Glutamatergic neuron (in vitro differentiated cells): Measurements from ENCODE around the gene AFAP1. TPM values are rescaled to one million over a fixed set of nuclear protein-coding genes. Genes with fewer than 3 reads are reported as not detected.

Source experiments
- DNase-seq: peaks from one replicate; pipeline ENCODE4 v3.0.0; 2022
- H3K27ac Mint-ChIP-seq: one replicate; pipeline ENCODE4 v1.8.0; 2020; ENCODE audit warnings: mild to moderate bottlenecking, mixed read lengths, inconsistent platforms; ENCODE audit not compliant: unreplicated experiment
- H3K27me3 Mint-ChIP-seq: one replicate; pipeline ENCODE4 v1.8.0; 2020; ENCODE audit warnings: mild to moderate bottlenecking, moderate library complexity, mixed read lengths, inconsistent platforms; ENCODE audit not compliant: unreplicated experiment
- H3K36me3 Mint-ChIP-seq: one replicate; pipeline ENCODE4 v1.8.0; 2020; ENCODE audit warnings: mild to moderate bottlenecking, mixed read lengths, inconsistent platforms; ENCODE audit not compliant: unreplicated experiment
- H3K4me1 Mint-ChIP-seq: one replicate; pipeline ENCODE4 v1.8.0; 2020; ENCODE audit warnings: mild to moderate bottlenecking, low read depth, mixed read lengths, inconsistent platforms; ENCODE audit not compliant: unreplicated experiment
- H3K4me3 Mint-ChIP-seq: one replicate; pipeline ENCODE4 v1.8.0; 2020; ENCODE audit warnings: mild to moderate bottlenecking, mixed read lengths, inconsistent platforms; ENCODE audit not compliant: unreplicated experiment
- H3K9me3 Mint-ChIP-seq: one replicate; pipeline ENCODE4 v1.8.0; 2020; ENCODE audit warnings: mild to moderate bottlenecking, moderate library complexity, mixed read lengths, inconsistent platforms; ENCODE audit not compliant: unreplicated experiment
- total RNA-seq: library from RNA; stranded (reverse); fragmentation: NEBNext Ultra II Directional; extraction: Animal tissue kit (Norgen Biotek cat#: 25700); gene quantifications from one replicate; pipeline ENCODE4 v1.2.1, GENCODE V29; 2021; ENCODE audit not compliant: unreplicated experiment
- TF ChIP-seq, protein P1 (sequence below): fragments of 200-600 bp; sonication (generic); IDR thresholded peaks from one replicate; pipeline ENCODE4 v1.5.0; 2021; ENCODE audit not compliant: partially characterized antibody, unreplicated experiment

AFAP1 gene
- total RNA-seq, 1 donor from 2014 or later = 528 TPM

DNA sequence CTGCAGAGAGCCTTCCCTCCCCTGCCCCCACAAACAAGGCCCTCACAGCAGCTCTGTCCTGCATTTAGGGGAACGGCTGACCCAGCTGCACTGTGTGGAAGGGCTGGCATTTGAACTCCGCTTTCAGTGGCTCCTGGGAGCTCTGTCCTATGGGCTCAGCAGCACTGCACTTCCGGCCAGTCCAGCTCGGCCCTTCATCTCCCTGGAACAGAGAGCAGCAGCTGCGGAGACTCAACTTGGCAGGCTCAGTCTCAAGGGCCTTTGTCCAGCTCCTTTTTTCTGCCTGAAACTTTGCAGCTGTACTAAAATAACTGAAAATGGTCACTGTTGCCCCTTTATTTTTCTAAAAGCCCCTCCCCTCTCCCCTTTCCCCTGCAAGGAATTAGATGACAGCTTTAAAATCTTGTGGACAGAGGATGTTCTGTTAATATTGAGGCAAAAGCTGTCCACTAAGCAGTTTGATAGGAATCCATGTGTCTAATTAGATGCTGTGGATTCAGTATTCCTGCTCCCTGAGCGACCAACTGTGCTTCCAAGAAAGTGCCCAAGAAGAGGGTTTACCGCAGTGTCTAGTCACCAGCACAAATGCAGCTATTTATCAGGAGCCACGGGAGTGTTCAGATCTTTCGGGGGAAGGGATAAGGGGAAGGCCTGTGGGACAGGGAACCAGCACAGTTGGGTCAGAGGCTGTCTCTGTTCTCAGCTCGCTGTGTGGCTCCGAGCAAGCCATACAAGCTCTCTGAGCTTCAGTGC lies 133.1 kb downstream of the AFAP1 start:
- peak overlapping the region; percentile 88 for H3K27ac Mint-ChIP-seq
- TF ChIP-seq, protein P1, sequence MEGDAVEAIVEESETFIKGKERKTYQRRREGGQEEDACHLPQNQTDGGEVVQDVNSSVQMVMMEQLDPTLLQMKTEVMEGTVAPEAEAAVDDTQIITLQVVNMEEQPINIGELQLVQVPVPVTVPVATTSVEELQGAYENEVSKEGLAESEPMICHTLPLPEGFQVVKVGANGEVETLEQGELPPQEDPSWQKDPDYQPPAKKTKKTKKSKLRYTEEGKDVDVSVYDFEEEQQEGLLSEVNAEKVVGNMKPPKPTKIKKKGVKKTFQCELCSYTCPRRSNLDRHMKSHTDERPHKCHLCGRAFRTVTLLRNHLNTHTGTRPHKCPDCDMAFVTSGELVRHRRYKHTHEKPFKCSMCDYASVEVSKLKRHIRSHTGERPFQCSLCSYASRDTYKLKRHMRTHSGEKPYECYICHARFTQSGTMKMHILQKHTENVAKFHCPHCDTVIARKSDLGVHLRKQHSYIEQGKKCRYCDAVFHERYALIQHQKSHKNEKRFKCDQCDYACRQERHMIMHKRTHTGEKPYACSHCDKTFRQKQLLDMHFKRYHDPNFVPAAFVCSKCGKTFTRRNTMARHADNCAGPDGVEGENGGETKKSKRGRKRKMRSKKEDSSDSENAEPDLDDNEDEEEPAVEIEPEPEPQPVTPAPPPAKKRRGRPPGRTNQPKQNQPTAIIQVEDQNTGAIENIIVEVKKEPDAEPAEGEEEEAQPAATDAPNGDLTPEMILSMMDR = no peak
- peak overlapping the region; percentile 69 for H3K4me3 Mint-ChIP-seq
- H3K4me1 Mint-ChIP-seq = peaks cover 79% of the 10 kb centered on the region
- DNase-seq = peak; percentile 47
- H3K36me3 Mint-ChIP-seq = peaks cover 12% of the 10 kb centered on the region
- peaks cover 58% of the 10 kb centered on the region for H3K9me3 Mint-ChIP-seq
- peaks cover 51% of the 10 kb centered on the region for H3K27me3 Mint-ChIP-seq

DNA sequence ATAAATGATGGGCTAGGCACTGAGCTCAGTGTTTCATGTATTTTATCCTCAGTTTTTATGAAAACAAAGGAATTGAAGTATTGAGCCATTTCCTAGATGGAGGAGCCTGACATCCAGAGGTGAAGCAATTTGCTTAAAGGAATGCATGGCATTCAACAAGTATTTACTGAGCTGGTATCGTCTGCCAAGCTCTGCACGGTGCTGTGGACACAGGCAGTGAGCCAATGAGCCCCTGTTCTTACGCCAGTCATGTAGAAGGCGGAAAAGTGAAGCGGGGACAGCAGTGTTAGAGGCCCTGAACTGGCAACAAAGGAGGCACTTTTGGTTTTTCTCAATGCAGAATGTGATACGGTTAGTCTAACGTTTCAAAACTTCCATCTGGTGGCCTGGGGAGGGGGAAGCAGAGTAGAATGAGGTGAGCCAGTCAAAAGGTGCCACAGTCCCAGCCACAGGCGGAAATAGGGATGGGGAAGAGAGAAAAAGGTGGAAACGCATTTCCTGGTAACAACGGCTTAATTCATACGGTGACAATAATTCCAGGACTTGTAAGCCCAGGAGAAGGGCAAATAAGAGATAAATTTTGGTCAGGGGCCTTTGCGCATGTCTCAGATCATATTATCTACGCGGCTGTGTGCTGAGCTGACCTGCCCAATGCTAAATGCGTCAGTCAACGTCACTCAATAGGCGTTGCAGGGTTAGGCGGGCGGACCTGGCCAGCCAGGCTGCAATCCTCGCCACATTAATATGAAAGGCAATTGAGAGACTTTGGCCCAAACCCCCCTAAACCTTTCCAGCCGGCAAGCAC lies 133.9 kb downstream of the AFAP1 start:
- peaks cover 12% of the 10 kb centered on the region for H3K36me3 Mint-ChIP-seq
- TF ChIP-seq, protein P1 = no peak
- H3K4me3 Mint-ChIP-seq = peak overlapping the region; percentile 59
- peak overlapping the region; percentile 80 for H3K27ac Mint-ChIP-seq
- DNase-seq = no peak
- peaks cover 49% of the 10 kb centered on the region for H3K27me3 Mint-ChIP-seq
- peaks cover 79% of the 10 kb centered on the region for H3K4me1 Mint-ChIP-seq
- peaks cover 52% of the 10 kb centered on the region for H3K9me3 Mint-ChIP-seq

DNA sequence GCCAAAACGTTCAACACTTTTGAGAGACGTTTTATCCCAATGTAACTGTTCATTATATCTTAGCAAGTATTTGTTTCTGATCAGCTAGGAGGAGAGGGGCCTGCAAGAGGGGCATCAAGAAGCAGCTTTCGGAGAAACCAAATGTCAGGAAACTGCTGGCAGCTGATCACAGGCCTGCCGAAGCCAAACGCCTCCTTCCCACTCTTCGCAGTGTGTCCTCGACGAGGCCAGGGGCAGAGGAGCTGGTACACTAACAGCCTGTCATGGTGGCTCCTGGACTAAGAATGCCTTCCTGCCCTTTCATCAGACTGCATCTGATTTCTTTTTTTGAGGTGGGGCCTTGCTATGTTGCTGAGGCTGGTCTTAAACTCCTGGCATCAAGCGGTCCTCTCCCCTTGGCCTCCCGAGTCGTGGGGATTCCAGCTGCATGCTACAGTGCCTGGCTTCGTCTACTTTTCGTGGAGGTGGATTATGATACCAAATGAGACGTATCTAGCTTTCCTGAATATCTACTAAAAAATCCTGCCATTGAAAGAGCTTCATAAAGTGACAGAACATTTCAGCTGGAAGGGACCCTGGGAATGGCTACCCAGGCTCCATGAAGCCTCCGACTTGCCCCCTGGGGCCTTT lies 134.8 kb downstream of the AFAP1 start:
- peak overlapping the region; percentile 80 for H3K27ac Mint-ChIP-seq
- no peak for DNase-seq
- peaks cover 75% of the 10 kb centered on the region for H3K4me1 Mint-ChIP-seq
- H3K27me3 Mint-ChIP-seq = peaks cover 47% of the 10 kb centered on the region
- peak overlapping the region; percentile 59 for H3K4me3 Mint-ChIP-seq
- peaks cover 49% of the 10 kb centered on the region for H3K9me3 Mint-ChIP-seq
- TF ChIP-seq, protein P1 = no peak
- H3K36me3 Mint-ChIP-seq = peaks cover 17% of the 10 kb centered on the region

DNA sequence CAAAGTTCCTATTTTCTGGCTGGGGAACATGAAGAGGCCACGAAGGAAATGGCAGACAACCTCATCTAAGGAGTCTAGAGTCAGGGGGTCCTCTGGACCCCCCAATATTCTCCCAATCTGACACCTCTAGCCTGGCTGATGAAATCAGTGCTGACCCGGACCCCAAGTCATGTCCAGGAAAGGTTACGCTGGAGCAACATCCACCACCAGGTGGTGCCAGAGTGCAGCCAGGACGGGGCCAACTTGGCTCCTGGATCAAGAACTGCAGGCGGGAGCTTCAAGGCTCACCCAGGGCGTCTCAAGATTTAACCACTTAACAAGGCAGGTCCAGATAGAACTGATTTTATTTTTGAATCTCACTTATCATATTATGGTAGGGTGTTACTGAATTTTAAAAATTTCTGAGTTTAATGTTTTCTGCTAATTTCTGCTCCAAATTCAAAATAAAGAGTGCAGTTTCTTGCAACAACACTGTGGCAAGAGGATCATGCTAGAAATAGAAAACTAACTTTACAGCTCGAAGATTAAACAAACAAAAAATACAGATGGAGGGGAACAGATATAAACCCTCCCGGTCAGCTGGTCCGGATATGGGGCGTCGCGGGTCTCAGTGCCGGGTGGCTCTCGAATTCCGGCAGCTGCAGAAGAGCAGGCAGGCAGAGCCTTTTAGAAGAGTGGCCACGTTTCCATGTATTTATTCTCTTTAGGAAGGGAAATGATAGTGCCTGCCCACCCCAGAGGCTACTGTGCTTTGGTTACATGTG lies 135.5 kb downstream of the AFAP1 start:
- Mint-ChIP-seq H3K27ac (peak overlapping the region; percentile 90), H3K4me1 (peaks cover 72% of the 10 kb centered on the region), H3K9me3 (peaks cover 52% of the 10 kb centered on the region), H3K27me3 (peaks cover 50% of the 10 kb centered on the region), H3K4me3 (peak overlapping the region; percentile 58), H3K36me3 (peaks cover 22% of the 10 kb centered on the region)
- TF ChIP-seq, protein P1 = peak; percentile 88
- peak; percentile 91 for DNase-seq
